ENCODE data around the gene CLCN7.

GRCh38 chr16:1510941-1511351 is 36.1 kb upstream of the CLCN7 start:
- no peak for TF ChIP-seq SMC3 (conservative IDR thresholded peaks at IDR 0.05; ENCODE audit: poor library complexity)
- TF ChIP-seq, protein P1, sequence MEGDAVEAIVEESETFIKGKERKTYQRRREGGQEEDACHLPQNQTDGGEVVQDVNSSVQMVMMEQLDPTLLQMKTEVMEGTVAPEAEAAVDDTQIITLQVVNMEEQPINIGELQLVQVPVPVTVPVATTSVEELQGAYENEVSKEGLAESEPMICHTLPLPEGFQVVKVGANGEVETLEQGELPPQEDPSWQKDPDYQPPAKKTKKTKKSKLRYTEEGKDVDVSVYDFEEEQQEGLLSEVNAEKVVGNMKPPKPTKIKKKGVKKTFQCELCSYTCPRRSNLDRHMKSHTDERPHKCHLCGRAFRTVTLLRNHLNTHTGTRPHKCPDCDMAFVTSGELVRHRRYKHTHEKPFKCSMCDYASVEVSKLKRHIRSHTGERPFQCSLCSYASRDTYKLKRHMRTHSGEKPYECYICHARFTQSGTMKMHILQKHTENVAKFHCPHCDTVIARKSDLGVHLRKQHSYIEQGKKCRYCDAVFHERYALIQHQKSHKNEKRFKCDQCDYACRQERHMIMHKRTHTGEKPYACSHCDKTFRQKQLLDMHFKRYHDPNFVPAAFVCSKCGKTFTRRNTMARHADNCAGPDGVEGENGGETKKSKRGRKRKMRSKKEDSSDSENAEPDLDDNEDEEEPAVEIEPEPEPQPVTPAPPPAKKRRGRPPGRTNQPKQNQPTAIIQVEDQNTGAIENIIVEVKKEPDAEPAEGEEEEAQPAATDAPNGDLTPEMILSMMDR (IDR thresholded peaks at IDR 0.05; ENCODE audit: poor library complexity, severe bottlenecking): no peak
- no peak for TF ChIP-seq TAF1 (IDR thresholded peaks at IDR 0.05; ENCODE audit: low read depth)
- TF ChIP-seq, protein P2, sequence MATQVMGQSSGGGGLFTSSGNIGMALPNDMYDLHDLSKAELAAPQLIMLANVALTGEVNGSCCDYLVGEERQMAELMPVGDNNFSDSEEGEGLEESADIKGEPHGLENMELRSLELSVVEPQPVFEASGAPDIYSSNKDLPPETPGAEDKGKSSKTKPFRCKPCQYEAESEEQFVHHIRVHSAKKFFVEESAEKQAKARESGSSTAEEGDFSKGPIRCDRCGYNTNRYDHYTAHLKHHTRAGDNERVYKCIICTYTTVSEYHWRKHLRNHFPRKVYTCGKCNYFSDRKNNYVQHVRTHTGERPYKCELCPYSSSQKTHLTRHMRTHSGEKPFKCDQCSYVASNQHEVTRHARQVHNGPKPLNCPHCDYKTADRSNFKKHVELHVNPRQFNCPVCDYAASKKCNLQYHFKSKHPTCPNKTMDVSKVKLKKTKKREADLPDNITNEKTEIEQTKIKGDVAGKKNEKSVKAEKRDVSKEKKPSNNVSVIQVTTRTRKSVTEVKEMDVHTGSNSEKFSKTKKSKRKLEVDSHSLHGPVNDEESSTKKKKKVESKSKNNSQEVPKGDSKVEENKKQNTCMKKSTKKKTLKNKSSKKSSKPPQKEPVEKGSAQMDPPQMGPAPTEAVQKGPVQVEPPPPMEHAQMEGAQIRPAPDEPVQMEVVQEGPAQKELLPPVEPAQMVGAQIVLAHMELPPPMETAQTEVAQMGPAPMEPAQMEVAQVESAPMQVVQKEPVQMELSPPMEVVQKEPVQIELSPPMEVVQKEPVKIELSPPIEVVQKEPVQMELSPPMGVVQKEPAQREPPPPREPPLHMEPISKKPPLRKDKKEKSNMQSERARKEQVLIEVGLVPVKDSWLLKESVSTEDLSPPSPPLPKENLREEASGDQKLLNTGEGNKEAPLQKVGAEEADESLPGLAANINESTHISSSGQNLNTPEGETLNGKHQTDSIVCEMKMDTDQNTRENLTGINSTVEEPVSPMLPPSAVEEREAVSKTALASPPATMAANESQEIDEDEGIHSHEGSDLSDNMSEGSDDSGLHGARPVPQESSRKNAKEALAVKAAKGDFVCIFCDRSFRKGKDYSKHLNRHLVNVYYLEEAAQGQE (IDR thresholded peaks at IDR 0.05; ENCODE audit: borderline replicate concordance): no peak
- no peak for TF ChIP-seq EZH2 (IDR thresholded peaks at IDR 0.05; ENCODE audit: borderline replicate concordance, insufficient read depth, low read length, poor library complexity, severe bottlenecking)
- TF ChIP-seq MXI1 (conservative IDR thresholded peaks at IDR 0.05; ENCODE audit: poor library complexity, severe bottlenecking): no peak
- TF ChIP-seq EP300 (conservative IDR thresholded peaks at IDR 0.05; ENCODE audit: poor library complexity, severe bottlenecking): no peak
- no peak for TF ChIP-seq POLR2AphosphoS5 (IDR thresholded peaks at IDR 0.05)
- TF ChIP-seq RAD21 (conservative IDR thresholded peaks at IDR 0.05): no peak
